ENCODE measurements around the gene RCHY1. TPM values are rescaled to one million over a fixed set of nuclear protein-coding genes. Genes with fewer than 3 reads are reported as not detected.

RCHY1 gene
- polyA plus RNA-seq, 4 donors: 16.8 to 38.6 (median 28.5) TPM

- WGBS, 3 donors: 44 to 78% (median 48%) methylated on average over 3 of the region's 3 CpGs
- no peaks in the 10 kb centered on the region for H3K4me1 ChIP-seq (ENCODE audit: control insufficient read depth in 3 of 3, insufficient read depth in 2 of 3, low read depth in 1 of 3, low read length in 2 of 3)
- H3K4me3 ChIP-seq (ENCODE audit: low read depth in 1 of 3, low read length in 3 of 3): no peak overlapping the region
- no peaks in the 10 kb centered on the region for H3K9me3 ChIP-seq (ENCODE audit: control insufficient read depth in 2 of 2, insufficient read depth in 1 of 2, low read depth in 1 of 2, low read length in 1 of 2)
- DNase-seq: no peak
- no peaks in the 10 kb centered on the region for H3K36me3 ChIP-seq (ENCODE audit: control insufficient read depth in 3 of 3, insufficient read depth in 2 of 3, low read depth in 1 of 3, low read length in 3 of 3)
- no peak for FAIRE-seq
- H3K27ac ChIP-seq (ENCODE audit: low read depth in 1 of 3, low read length in 2 of 3): no peak overlapping the region
- H3K27me3 ChIP-seq (ENCODE audit: control insufficient read depth in 3 of 3, insufficient read depth in 3 of 3, low read length in 3 of 3): no peaks in the 10 kb centered on the region
Observed at GRCh38 chr4:75457365-75457764, 56.8 kb downstream of the RCHY1 start.

DNA sequence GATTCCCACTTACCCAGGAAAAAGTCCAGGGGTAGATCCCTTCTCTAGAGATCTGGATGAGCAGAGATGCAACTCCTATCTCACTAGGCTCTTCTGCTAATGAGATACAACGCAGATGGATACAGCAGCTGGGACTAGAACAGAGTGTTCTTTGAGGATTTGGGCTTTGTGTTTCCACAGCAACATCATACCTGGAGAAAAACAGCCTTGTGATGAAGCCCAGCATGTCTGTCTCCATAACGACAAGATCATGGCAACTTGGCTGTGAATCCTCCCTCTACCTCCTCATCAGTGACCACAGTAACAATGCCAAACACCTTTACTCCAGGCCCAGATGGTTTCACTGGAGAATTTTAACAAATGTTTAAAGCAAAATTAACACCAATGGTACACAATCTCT, 80.1 kb downstream of the RCHY1 start:
- no peak overlapping the region for H3K27ac ChIP-seq (ENCODE audit: low read depth in 1 of 3, low read length in 2 of 3)
- DNase-seq (no peak), FAIRE-seq (no peak)
- no peaks in the 10 kb centered on the region for H3K9me3 ChIP-seq (ENCODE audit: control insufficient read depth in 2 of 2, insufficient read depth in 1 of 2, low read depth in 1 of 2, low read length in 1 of 2)
- H3K27me3 ChIP-seq (ENCODE audit: control insufficient read depth in 3 of 3, insufficient read depth in 3 of 3, low read length in 3 of 3): no peaks in the 10 kb centered on the region
- H3K4me3 ChIP-seq (ENCODE audit: low read depth in 1 of 3, low read length in 3 of 3): no peak overlapping the region
- H3K4me1 ChIP-seq (ENCODE audit: control insufficient read depth in 3 of 3, insufficient read depth in 2 of 3, low read depth in 1 of 3, low read length in 2 of 3): no peaks in the 10 kb centered on the region
- no peaks in the 10 kb centered on the region for H3K36me3 ChIP-seq (ENCODE audit: control insufficient read depth in 3 of 3, insufficient read depth in 2 of 3, low read depth in 1 of 3, low read length in 3 of 3)
- WGBS, 3 donors: 41 to 68% (median 60%) methylated on average over 2 of the region's 2 CpGs

GRCh38 chr4:75432683-75433082, 81.5 kb downstream of the RCHY1 start:
- no peaks in the 10 kb centered on the region for H3K36me3 ChIP-seq (ENCODE audit: control insufficient read depth in 3 of 3, insufficient read depth in 2 of 3, low read depth in 1 of 3, low read length in 3 of 3)
- no peak overlapping the region for H3K27ac ChIP-seq (ENCODE audit: low read depth in 1 of 3, low read length in 2 of 3)
- H3K4me1 ChIP-seq (ENCODE audit: control insufficient read depth in 3 of 3, insufficient read depth in 2 of 3, low read depth in 1 of 3, low read length in 2 of 3): no peaks in the 10 kb centered on the region
- H3K4me3 ChIP-seq (ENCODE audit: low read depth in 1 of 3, low read length in 3 of 3): no peak overlapping the region
- no peaks in the 10 kb centered on the region for H3K27me3 ChIP-seq (ENCODE audit: control insufficient read depth in 3 of 3, insufficient read depth in 3 of 3, low read length in 3 of 3)
- no peak for FAIRE-seq
- H3K9me3 ChIP-seq (ENCODE audit: control insufficient read depth in 2 of 2, insufficient read depth in 1 of 2, low read depth in 1 of 2, low read length in 1 of 2): no peaks in the 10 kb centered on the region
- peak; percentile 1 to 5 for DNase-seq

DNA sequence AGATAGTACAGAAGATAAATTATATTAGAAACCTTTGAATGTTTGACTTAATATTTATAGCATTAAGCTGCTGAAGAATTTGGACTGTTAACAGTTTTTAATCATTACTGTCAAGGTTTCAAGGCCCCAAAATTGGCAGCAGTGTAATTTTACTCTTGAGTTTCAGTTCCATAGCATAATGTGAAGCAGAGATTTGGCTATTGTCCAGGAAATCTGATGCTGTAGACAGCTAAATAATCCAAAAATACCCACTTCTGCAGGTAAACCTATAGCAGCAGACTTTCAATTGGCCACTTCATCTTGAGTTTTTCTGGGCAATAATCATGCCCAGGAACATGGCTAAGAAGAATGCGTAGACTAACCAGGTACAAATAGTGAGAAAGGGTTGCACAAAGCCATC, 85.0 kb downstream of the RCHY1 start:
- Histone ChIP-seq H3K36me3 (ENCODE audit: control insufficient read depth in 3 of 3, insufficient read depth in 2 of 3, low read depth in 1 of 3, low read length in 3 of 3) (no peaks in the 10 kb centered on the region), H3K9me3 (ENCODE audit: control insufficient read depth in 2 of 2, insufficient read depth in 1 of 2, low read depth in 1 of 2, low read length in 1 of 2) (no peaks in the 10 kb centered on the region), H3K4me3 (ENCODE audit: low read depth in 1 of 3, low read length in 3 of 3) (no peak overlapping the region), H3K27me3 (ENCODE audit: control insufficient read depth in 3 of 3, insufficient read depth in 3 of 3, low read length in 3 of 3) (no peaks in the 10 kb centered on the region), H3K4me1 (ENCODE audit: control insufficient read depth in 3 of 3, insufficient read depth in 2 of 3, low read depth in 1 of 3, low read length in 2 of 3) (no peaks in the 10 kb centered on the region), H3K27ac (ENCODE audit: low read depth in 1 of 3, low read length in 2 of 3) (no peak overlapping the region)
- FAIRE-seq: no peak
- WGBS, 3 donors: 13 to 63% (median 57%) methylated on average over 1 of the region's 1 CpG
- DNase-seq: no peak

Other genes starting within 250 kb of the RCHY1 start
- 10 to 100 TPM in 1 of 4 donors, 1 to 10 TPM in 3; 4.1 to 20.8 (median 5.9) TPM for gene THAP6, start 70 bp upstream of the RCHY1 start, polyA plus RNA-seq
- gene ODAPH, start 41.7 kb upstream of the RCHY1 start, polyA plus RNA-seq: not detected
- gene CDKL2, start 116.1 kb upstream of the RCHY1 start, polyA plus RNA-seq: 1 to 10 TPM in 1 of 4 donors, under 1 TPM in 1, not detected in 2; 0.33 to 1.0 TPM
- gene G3BP2, start 159.0 kb upstream of the RCHY1 start, polyA plus RNA-seq: 100 to 1,000 TPM in 1 of 4 donors, 10 to 100 TPM in 3; 44.1 to 145 (median 50.0) TPM
- 10 to 100 TPM; 26.5 to 83.9 (median 33.1) TPM for gene USO1, start 210.2 kb upstream of the RCHY1 start, polyA plus RNA-seq